ENCODE data around the gene SPATA4. TPM values are rescaled to one million over a fixed set of nuclear protein-coding genes. Genes with fewer than 3 reads are reported as not detected.
A peak's percentile ranks its signal among the peaks of the same experiment; 100 is the strongest.

Gene SPATA4
- total RNA-seq, 4 donors from 2014 or later: 0.46 to 0.64 TPM; not detected in 2

GRCh38 chr4:176238157-176238610 lies 42.8 kb upstream of the SPATA4 start:
- Histone ChIP-seq H3K27ac (peak overlapping the region; percentile 87 to 98 (median 88)), H3K4me1 (peaks cover 0 to 38% (median 4%) of the 10 kb centered on the region in 3 donors), H3K9me3 (no peaks in the 10 kb centered on the region), H3K4me3 (peak overlapping the region; percentile 27 to 38), H3K36me3 (no peaks in the 10 kb centered on the region), H3K27me3 (no peaks in the 10 kb centered on the region)
- TF ChIP-seq CTCF (IDR thresholded peaks at IDR 0.05) (no peak), EP300 (IDR thresholded peaks at IDR 0.05) (peak; percentile 63), POLR2AphosphoS5 (IDR thresholded peaks at IDR 0.05) (peak; percentile 82), POLR2A (IDR thresholded peaks at IDR 0.05) (no peak)
- WGBS, 2 donors (ENCODE audit: low coverage in 1 of 2): 13 to 16% methylated on average over 5 to 7 of the region's 7 CpGs
- ATAC-seq: peak; percentile 74

GRCh38 chr4:176236946-176237345 lies 41.6 kb upstream of the SPATA4 start:
- no peaks in the 10 kb centered on the region for H3K36me3 ChIP-seq
- H3K4me1 ChIP-seq: peaks cover 0 to 38% (median 4%) of the 10 kb centered on the region in 3 donors
- TF ChIP-seq POLR2A (IDR thresholded peaks at IDR 0.05) (no peak), EP300 (IDR thresholded peaks at IDR 0.05) (no peak), CTCF (IDR thresholded peaks at IDR 0.05) (no peak), POLR2AphosphoS5 (IDR thresholded peaks at IDR 0.05) (no peak)
- H3K27me3 ChIP-seq: no peaks in the 10 kb centered on the region
- WGBS, 2 donors (ENCODE audit: low coverage in 1 of 2): 28 to 39% methylated on average over 5 of the region's 5 CpGs
- no peaks in the 10 kb centered on the region for H3K9me3 ChIP-seq
- no peak for ATAC-seq
- peak overlapping the region; percentile 7 to 27 for H3K4me3 ChIP-seq
- H3K27ac ChIP-seq: peak overlapping the region; percentile 87 to 98 (median 88)

- TF ChIP-seq EP300 (IDR thresholded peaks at IDR 0.05) (no peak), POLR2A (IDR thresholded peaks at IDR 0.05) (no peak), POLR2AphosphoS5 (IDR thresholded peaks at IDR 0.05) (no peak), CTCF (IDR thresholded peaks at IDR 0.05) (no peak)
- WGBS, 2 donors (ENCODE audit: low coverage in 1 of 2): 25 to 49% methylated on average over 4 of the region's 4 CpGs
- Histone ChIP-seq H3K9me3 (no peaks in the 10 kb centered on the region), H3K27ac (peak overlapping the region in 3 of 4 donors; percentile 23 to 43 (median 35)), H3K4me1 (peaks cover 0 to 48% (median 8%) of the 10 kb centered on the region in 3 donors), H3K27me3 (no peaks in the 10 kb centered on the region), H3K4me3 (no peak overlapping the region), H3K36me3 (no peaks in the 10 kb centered on the region)
- ATAC-seq: no peak
Measured at GRCh38 chr4:176230836-176231235, 35.5 kb upstream of the SPATA4 start.

- ATAC-seq: no peak
- Histone ChIP-seq H3K27ac (peak overlapping the region in 3 of 4 donors; percentile 35 to 61 (median 58)), H3K4me1 (peaks cover 0 to 43% (median 8%) of the 10 kb centered on the region in 3 donors), H3K4me3 (no peak overlapping the region), H3K9me3 (no peaks in the 10 kb centered on the region), H3K36me3 (no peaks in the 10 kb centered on the region), H3K27me3 (no peaks in the 10 kb centered on the region)
- TF ChIP-seq POLR2AphosphoS5 (IDR thresholded peaks at IDR 0.05) (no peak), EP300 (IDR thresholded peaks at IDR 0.05) (no peak), CTCF (IDR thresholded peaks at IDR 0.05) (no peak), POLR2A (IDR thresholded peaks at IDR 0.05) (no peak)
- 17 to 30% methylated on average over 4 of the region's 4 CpGs for WGBS, 2 donors (ENCODE audit: low coverage in 1 of 2)
Measured at GRCh38 chr4:176229645-176230044, 34.3 kb upstream of the SPATA4 start.

DNA sequence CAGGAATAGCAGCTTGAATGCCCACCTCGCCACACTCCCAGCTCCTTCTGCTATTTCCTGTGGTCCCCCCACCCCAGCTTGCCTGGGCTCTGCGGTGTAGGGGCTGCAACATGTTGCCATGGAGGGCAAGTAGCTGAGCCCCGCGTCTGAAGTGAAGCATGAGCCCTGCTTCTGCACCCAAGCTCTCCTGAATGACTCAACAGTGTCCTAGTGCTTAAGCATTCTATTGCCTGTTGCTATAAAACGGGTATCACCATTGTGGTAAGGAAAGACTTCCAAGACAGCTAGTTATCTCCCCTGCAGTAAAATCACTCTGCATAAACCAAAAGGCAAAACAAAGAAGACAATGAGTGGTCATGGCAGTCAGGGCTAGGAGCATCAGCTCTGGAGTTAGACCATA lies 31.4 kb upstream of the SPATA4 start:
- peak overlapping the region in 1 of 4 donors; percentile 1 for H3K27ac ChIP-seq
- WGBS, 2 donors (ENCODE audit: low coverage in 1 of 2): 71 to 100% methylated on average over 2 to 5 of the region's 5 CpGs
- TF ChIP-seq EP300 (IDR thresholded peaks at IDR 0.05): no peak
- TF ChIP-seq CTCF (IDR thresholded peaks at IDR 0.05): no peak
- no peak for TF ChIP-seq POLR2A (IDR thresholded peaks at IDR 0.05)
- no peaks in the 10 kb centered on the region for H3K36me3 ChIP-seq
- H3K9me3 ChIP-seq: no peaks in the 10 kb centered on the region
- no peak overlapping the region for H3K4me3 ChIP-seq
- no peaks in the 10 kb centered on the region for H3K27me3 ChIP-seq
- no peak for ATAC-seq
- peaks cover 0 to 38% (median 8%) of the 10 kb centered on the region in 3 donors for H3K4me1 ChIP-seq
